Measurements from ENCODE around the gene IFNAR2. TPM values are rescaled to one million over a fixed set of nuclear protein-coding genes. Genes with fewer than 3 reads are reported as not detected.

The IFNAR2 gene
- total RNA-seq, 1 experiment from 2014 or later: 12.3 TPM

DNA sequence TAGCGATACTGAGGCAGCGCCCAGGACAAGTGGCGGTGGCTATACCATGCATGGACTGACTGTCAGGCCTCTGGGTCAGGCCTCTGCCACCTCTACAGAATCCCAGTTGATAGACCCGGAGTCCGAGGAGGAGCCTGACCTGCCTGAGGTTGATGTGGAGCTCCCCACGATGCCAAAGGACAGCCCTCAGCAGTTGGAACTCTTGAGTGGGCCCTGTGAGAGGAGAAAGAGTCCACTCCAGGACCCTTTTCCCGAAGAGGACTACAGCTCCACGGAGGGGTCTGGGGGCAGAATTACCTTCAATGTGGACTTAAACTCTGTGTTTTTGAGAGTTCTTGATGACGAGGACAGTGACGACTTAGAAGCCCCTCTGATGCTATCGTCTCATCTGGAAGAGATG, 33.2 kb downstream of the IFNAR2 start:
- Histone ChIP-seq H3K27ac (ENCODE audit: low read depth, low read length) (no peak overlapping the region), H4K20me1 (ENCODE audit: insufficient read depth) (0 out of 2 replicates have a peak, but pooled peaks cover 4% of the 10 kb centered on the region), H3K9me3 (ENCODE audit: control insufficient read depth in 1 of 2, insufficient read depth in 1 of 2, low read depth in 1 of 2, low read length in 2 of 2) (no peaks in the 10 kb centered on the region), H3K9ac (ENCODE audit: low read length) (no peak overlapping the region), H3K4me2 (ENCODE audit: low read length) (no peak overlapping the region), H3K4me3 (replicated peaks in 1 of 2; ENCODE audit: low read depth in 1 of 2, low read length in 2 of 2) (no peak overlapping the region), H3K27me3 (ENCODE audit: insufficient read depth, low read length) (no peaks in the 10 kb centered on the region), H3K9me2 (ENCODE audit: insufficient read depth) (no peaks in the 10 kb centered on the region), H2AFZ (ENCODE audit: low read depth, low read length, poor library complexity, severe bottlenecking) (no peak overlapping the region), H3K4me1 (ENCODE audit: control insufficient read depth in 1 of 2, insufficient read depth in 2 of 2, low read length in 2 of 2) (peaks cover 8 to 15% of the 10 kb centered on the region in 2 experiments; a peak in 3 of 4 replicates), H3K79me2 (ENCODE audit: insufficient read depth, low read length) (no peaks in the 10 kb centered on the region), H3K36me3 (ENCODE audit: control insufficient read depth in 1 of 2, insufficient read depth in 2 of 2, low read length in 2 of 2) (peaks cover 0 to 4% of the 10 kb centered on the region in 2 experiments; a peak in 2 of 4 replicates)
- POLR2A ChIA-PET: no interaction called here
- ATAC-seq (no peak), DNase-seq (ENCODE audit: low read depth, low spot score) (no peak)
- intact Hi-C loops (cut with micrococcal nuclease): no loop called here
- RAD21 ChIA-PET (ENCODE audit: low non-redundant PET in 1 of 2, low total read pairs in 2 of 2, uncharacterized antibody in 2 of 2, unreplicated experiment in 2 of 2): no interaction called here
- no peak for TF ChIP-seq SRF (IDR thresholded peaks at IDR 0.05; ENCODE audit: low read depth)
- no peak for TF ChIP-seq ZFX (IDR thresholded peaks at IDR 0.05)
- no peak for TF ChIP-seq ZNF274 (IDR thresholded peaks at IDR 0.05; ENCODE audit: low read depth, low read length)
- TF ChIP-seq CEBPB (IDR thresholded peaks at IDR 0.05; ENCODE audit: low read depth): no peak
- TF ChIP-seq POLR2AphosphoS5 (IDR thresholded peaks at IDR 0.05; ENCODE audit: low read depth, low read length): no peak
- TF ChIP-seq, protein P1, sequence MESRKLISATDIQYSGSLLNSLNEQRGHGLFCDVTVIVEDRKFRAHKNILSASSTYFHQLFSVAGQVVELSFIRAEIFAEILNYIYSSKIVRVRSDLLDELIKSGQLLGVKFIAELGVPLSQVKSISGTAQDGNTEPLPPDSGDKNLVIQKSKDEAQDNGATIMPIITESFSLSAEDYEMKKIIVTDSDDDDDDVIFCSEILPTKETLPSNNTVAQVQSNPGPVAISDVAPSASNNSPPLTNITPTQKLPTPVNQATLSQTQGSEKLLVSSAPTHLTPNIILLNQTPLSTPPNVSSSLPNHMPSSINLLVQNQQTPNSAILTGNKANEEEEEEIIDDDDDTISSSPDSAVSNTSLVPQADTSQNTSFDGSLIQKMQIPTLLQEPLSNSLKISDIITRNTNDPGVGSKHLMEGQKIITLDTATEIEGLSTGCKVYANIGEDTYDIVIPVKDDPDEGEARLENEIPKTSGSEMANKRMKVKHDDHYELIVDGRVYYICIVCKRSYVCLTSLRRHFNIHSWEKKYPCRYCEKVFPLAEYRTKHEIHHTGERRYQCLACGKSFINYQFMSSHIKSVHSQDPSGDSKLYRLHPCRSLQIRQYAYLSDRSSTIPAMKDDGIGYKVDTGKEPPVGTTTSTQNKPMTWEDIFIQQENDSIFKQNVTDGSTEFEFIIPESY (IDR thresholded peaks at IDR 0.05; ENCODE audit: extremely low read depth, insufficient replicate concordance, low read length): no peak
- TF ChIP-seq JUND (IDR thresholded peaks at IDR 0.05): no peak
- TF ChIP-seq, protein P2, sequence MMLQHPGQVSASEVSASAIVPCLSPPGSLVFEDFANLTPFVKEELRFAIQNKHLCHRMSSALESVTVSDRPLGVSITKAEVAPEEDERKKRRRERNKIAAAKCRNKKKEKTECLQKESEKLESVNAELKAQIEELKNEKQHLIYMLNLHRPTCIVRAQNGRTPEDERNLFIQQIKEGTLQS (IDR thresholded peaks at IDR 0.05): no peak
- no peak for TF ChIP-seq POLR2A (IDR thresholded peaks at IDR 0.05; ENCODE audit: borderline replicate concordance, extremely low read depth, insufficient read depth, insufficient read length)
- TF ChIP-seq SIN3A (IDR thresholded peaks at IDR 0.05; ENCODE audit: low read depth): no peak
- TF ChIP-seq SP1 (IDR thresholded peaks at IDR 0.05; ENCODE audit: low read depth): no peak
- TF ChIP-seq ELF1 (IDR thresholded peaks at IDR 0.05; ENCODE audit: borderline replicate concordance, low read depth): no peak
- no peak for TF ChIP-seq CBX3 (IDR thresholded peaks at IDR 0.05; ENCODE audit: low read depth)
- TF ChIP-seq, protein P3, sequence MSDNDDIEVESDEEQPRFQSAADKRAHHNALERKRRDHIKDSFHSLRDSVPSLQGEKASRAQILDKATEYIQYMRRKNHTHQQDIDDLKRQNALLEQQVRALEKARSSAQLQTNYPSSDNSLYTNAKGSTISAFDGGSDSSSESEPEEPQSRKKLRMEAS (IDR thresholded peaks at IDR 0.05): no peak
- TF ChIP-seq CTCF (IDR thresholded peaks at IDR 0.05 in 2 of 3, conservative IDR thresholded peaks at IDR 0.05 in 1 of 3; ENCODE audit: borderline replicate concordance in 1 of 3, insufficient read depth in 1 of 3, low read depth in 2 of 3, low read length in 2 of 3): no peak
- TF ChIP-seq RAD21 (IDR thresholded peaks at IDR 0.05; ENCODE audit: low read depth): no peak
- TF ChIP-seq EZH2phosphoT487 (IDR thresholded peaks at IDR 0.05; ENCODE audit: borderline replicate concordance): no peak
- TF ChIP-seq EZH2 (IDR thresholded peaks at IDR 0.05): no peak
- CTCF ChIA-PET: no interaction called here
- no TSS peak for BruUV-seq (replicated peaks)
